Adipocyte (in vitro differentiated cells): Measurements from ENCODE around the gene CREB3L1.
A peak's percentile ranks its signal among the peaks of the same experiment; 100 is the strongest.

Experiments
- DNase-seq: peaks from one replicate; pipeline ENCODE4 v3.0.0-alpha.2; 2015; ENCODE audit warnings: low read depth
- H3K27me3 ChIP-seq: replicated peaks from 2 replicates; pipeline ENCODE4 v1.7.0; 2013; ENCODE audit warnings: mild to moderate bottlenecking, low read length, moderate library complexity; ENCODE audit not compliant: control insufficient read depth, insufficient read depth
- H3K36me3 ChIP-seq: 2 replicates; pipeline ENCODE4 v1.7.0; 2013; ENCODE audit warnings: low read length, mild to moderate bottlenecking, moderate library complexity; ENCODE audit not compliant: control insufficient read depth, insufficient read depth, severe bottlenecking
- H3K4me1 ChIP-seq: 2 replicates; pipeline ENCODE4 v1.7.0; 2013; ENCODE audit warnings: mild to moderate bottlenecking, low read length, moderate library complexity; ENCODE audit not compliant: control insufficient read depth, insufficient read depth
- H3K4me3 ChIP-seq: 2 replicates; pipeline ENCODE4 v1.7.0; 2013; ENCODE audit warnings: mild to moderate bottlenecking, low read length, moderate library complexity
- H3K9ac ChIP-seq: 2 replicates; pipeline ENCODE4 v1.7.0; 2013; ENCODE audit warnings: mild to moderate bottlenecking, low read length, moderate library complexity
- H3K9me3 ChIP-seq: 2 replicates; pipeline ENCODE4 v1.7.0; 2013; ENCODE audit warnings: mild to moderate bottlenecking, low read length, moderate library complexity; ENCODE audit not compliant: control insufficient read depth

Gene CREB3L1

DNA sequence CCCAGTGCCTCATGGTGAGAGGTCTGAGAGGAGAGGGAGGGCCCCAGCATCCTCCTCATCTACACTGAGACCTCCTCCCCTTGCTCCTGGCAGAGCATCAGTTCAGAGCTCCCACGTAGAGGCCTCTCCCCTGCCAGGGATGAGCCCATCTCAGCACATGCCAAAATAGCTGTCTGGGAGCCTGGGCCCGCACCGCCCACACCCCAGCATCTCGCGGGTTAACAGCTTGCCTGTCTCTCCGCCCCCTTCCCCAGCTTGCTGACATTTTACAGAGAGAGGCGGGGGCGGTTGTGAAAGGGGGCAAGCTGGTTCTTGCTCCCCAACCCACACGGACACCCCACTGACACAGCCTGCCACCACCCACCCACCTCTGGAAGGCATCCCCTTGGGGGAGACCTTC is 76.2 kb downstream of the CREB3L1 start:
- peaks cover 16% of the 10 kb centered on the region for H3K4me1 ChIP-seq
- H3K9ac ChIP-seq, result no peak overlapping the region
- H3K27me3 ChIP-seq, result no peaks in the 10 kb centered on the region
- H3K9me3 ChIP-seq, result no peaks in the 10 kb centered on the region
- peaks cover 3% of the 10 kb centered on the region for H3K36me3 ChIP-seq
- no peak overlapping the region for H3K4me3 ChIP-seq
- no peak for DNase-seq

GRCh38 chr11:46356924-46357482 is 79.5 kb downstream of the CREB3L1 start:
- peaks cover 3% of the 10 kb centered on the region for H3K36me3 ChIP-seq
- peaks cover 18% of the 10 kb centered on the region for H3K4me1 ChIP-seq
- DNase-seq, result peak; percentile 56
- H3K9ac ChIP-seq, result no peak overlapping the region
- H3K27me3 ChIP-seq, result no peaks in the 10 kb centered on the region
- no peak overlapping the region for H3K4me3 ChIP-seq
- H3K9me3 ChIP-seq, result no peaks in the 10 kb centered on the region

DNA sequence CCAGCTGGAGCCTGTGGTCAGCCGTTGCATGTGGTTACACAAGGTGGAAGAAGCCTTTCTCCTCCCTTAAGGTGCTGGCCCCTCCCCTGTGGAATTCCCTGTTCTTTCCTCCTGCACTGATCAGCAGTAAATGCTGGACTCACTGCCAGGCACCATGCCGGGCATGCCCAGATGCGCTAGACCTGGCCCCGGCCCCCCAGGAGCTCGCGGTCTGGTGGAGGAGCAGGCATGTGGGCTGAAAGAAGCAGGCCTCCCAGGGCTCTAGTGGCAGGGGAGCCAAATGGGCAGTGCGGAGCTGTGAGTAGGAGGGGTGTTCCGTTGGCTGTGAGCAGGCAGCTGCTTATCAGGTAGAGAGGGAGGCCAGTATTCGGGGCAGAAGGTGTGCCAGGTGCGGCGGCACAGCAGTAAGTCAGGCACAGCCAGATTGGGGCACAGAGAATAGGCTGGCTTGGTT is 80.0 kb downstream of the CREB3L1 start:
- H3K4me3 ChIP-seq, result no peak overlapping the region
- H3K4me1 ChIP-seq, result peaks cover 18% of the 10 kb centered on the region
- H3K27me3 ChIP-seq, result no peaks in the 10 kb centered on the region
- H3K9ac ChIP-seq, result no peak overlapping the region
- DNase-seq, result no peak
- peaks cover 3% of the 10 kb centered on the region for H3K36me3 ChIP-seq
- no peaks in the 10 kb centered on the region for H3K9me3 ChIP-seq

DNA sequence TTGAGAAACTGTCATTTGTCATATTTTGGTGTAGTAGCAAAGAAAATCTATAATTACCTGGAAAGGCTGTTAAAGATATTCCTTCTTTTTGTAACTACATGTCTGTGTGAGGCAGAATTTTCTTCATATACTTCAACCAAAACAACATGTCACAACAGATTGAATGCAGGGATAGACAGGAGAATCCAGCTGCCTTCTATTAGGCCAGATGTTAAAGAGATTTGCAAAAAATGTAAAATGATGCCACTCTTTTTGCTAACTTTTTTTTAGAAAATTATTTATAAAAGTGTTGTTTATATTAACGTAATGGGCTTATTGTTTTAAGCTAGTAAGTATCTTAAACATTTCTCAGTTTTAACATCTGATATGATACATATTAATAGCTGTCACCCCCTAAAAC is 82.5 kb downstream of the CREB3L1 start:
- Histone ChIP-seq H3K36me3 (peaks cover 3% of the 10 kb centered on the region), H3K4me3 (no peak overlapping the region), H3K4me1 (peaks cover 26% of the 10 kb centered on the region), H3K9me3 (no peaks in the 10 kb centered on the region), H3K9ac (no peak overlapping the region), H3K27me3 (no peaks in the 10 kb centered on the region)
- DNase-seq, result peak; percentile 52

GRCh38 chr11:46360878-46361277 is 83.4 kb downstream of the CREB3L1 start:
- H3K4me3 ChIP-seq, result no peak overlapping the region
- no peaks in the 10 kb centered on the region for H3K27me3 ChIP-seq
- DNase-seq, result no peak
- peaks cover 3% of the 10 kb centered on the region for H3K36me3 ChIP-seq
- H3K9me3 ChIP-seq, result no peaks in the 10 kb centered on the region
- peaks cover 26% of the 10 kb centered on the region for H3K4me1 ChIP-seq
- H3K9ac ChIP-seq, result peak overlapping the region; percentile 41

DNA sequence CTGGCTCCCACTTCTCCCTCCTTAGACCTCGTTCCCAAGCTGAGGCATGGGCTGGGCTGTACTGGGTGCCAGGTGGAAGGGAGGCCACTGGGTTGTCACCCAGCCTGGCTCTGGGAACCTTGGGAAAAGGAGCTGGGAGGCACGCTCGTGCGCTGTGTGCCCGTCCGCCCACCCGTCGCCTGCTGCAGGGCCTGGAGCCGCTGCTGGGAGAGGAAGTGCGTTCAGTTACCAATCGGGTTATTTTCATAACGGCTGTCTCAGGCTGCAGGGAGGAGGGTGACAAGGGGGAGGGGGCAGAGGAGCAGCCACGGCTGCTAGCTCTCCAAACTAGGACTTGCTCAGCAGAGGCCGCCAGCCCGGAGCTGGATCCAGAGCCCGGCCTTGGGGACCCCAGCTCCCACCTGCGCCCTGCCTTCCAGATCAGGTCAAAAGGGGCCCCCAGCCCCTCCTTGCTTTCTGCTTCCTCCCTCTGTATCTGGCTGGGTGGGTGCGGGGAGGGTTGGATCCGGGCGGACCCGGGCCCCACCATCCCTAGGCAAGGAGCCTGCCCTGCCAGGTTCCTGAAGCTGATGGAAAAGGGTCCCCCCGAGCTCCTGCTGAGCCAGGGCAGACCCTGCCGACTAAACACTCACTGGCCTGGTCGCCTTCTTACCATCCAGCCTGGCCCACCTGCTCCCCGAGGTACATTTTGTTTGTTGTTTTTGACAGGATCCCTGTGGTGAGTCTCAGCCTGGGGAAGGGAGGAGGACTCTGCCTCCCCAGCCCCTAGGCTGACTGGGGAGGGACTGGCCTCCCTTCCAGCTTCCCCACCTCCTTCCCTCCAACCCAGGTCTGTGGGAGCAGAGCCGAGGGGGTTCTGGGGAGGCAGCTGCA is 84.1 kb downstream of the CREB3L1 start:
- DNase-seq, result peak; percentile 18
- Histone ChIP-seq H3K36me3 (no peaks in the 10 kb centered on the region), H3K27me3 (no peaks in the 10 kb centered on the region), H3K9ac (peak overlapping the region; percentile 41), H3K9me3 (no peaks in the 10 kb centered on the region), H3K4me3 (no peak overlapping the region), H3K4me1 (peaks cover 26% of the 10 kb centered on the region)

- H3K9ac ChIP-seq, result peak overlapping the region; percentile 41
- no peak for DNase-seq
- H3K36me3 ChIP-seq, result no peaks in the 10 kb centered on the region
- H3K27me3 ChIP-seq, result no peaks in the 10 kb centered on the region
- H3K9me3 ChIP-seq, result no peaks in the 10 kb centered on the region
- peaks cover 20% of the 10 kb centered on the region for H3K4me1 ChIP-seq
- H3K4me3 ChIP-seq, result no peak overlapping the region
Observed at GRCh38 chr11:46362156-46363030, 84.9 kb downstream of the CREB3L1 start.

GRCh38 chr11:46363031-46363407 is 85.6 kb downstream of the CREB3L1 start:
- H3K9me3 ChIP-seq, result no peaks in the 10 kb centered on the region
- H3K27me3 ChIP-seq, result no peaks in the 10 kb centered on the region
- H3K9ac ChIP-seq, result no peak overlapping the region
- H3K4me3 ChIP-seq, result no peak overlapping the region
- H3K36me3 ChIP-seq, result peaks cover 2% of the 10 kb centered on the region
- peaks cover 20% of the 10 kb centered on the region for H3K4me1 ChIP-seq
- peak; percentile 41 for DNase-seq

GRCh38 chr11:46363455-46364005 is 86.1 kb downstream of the CREB3L1 start:
- H3K27me3 ChIP-seq, result no peaks in the 10 kb centered on the region
- no peak overlapping the region for H3K4me3 ChIP-seq
- H3K9ac ChIP-seq, result no peak overlapping the region
- H3K4me1 ChIP-seq, result peaks cover 20% of the 10 kb centered on the region
- peak; percentile 30 for DNase-seq
- no peaks in the 10 kb centered on the region for H3K9me3 ChIP-seq
- H3K36me3 ChIP-seq, result peaks cover 5% of the 10 kb centered on the region

- Histone ChIP-seq H3K36me3 (peaks cover 5% of the 10 kb centered on the region), H3K9ac (no peak overlapping the region), H3K4me3 (no peak overlapping the region), H3K4me1 (peaks cover 20% of the 10 kb centered on the region), H3K9me3 (no peaks in the 10 kb centered on the region), H3K27me3 (no peaks in the 10 kb centered on the region)
- no peak for DNase-seq
Observed at GRCh38 chr11:46364056-46364455, 86.6 kb downstream of the CREB3L1 start.

DNA sequence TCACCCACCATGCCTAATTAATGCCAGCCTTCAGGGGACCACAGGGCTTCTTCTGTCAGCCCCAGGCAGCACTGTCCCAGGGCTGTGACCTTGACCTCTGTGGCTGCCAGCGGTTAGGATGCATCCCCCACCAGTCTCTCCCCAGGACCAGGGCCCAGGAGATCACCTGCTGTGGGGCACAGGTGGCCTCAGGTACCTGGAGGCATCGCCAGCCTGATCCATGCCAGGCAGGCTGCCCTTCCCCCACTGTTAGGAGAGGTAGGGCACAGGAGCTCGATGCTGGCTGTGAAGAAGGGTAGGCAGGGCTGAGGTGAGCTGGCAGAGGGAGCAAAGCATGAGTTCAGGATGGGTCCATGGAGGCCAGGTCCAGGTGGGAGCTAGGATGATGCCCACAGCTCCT is 87.3 kb downstream of the CREB3L1 start:
- no peak overlapping the region for H3K9ac ChIP-seq
- H3K27me3 ChIP-seq, result no peaks in the 10 kb centered on the region
- peaks cover 6% of the 10 kb centered on the region for H3K36me3 ChIP-seq
- H3K9me3 ChIP-seq, result no peaks in the 10 kb centered on the region
- no peak for DNase-seq
- H3K4me1 ChIP-seq, result peaks cover 20% of the 10 kb centered on the region
- H3K4me3 ChIP-seq, result no peak overlapping the region
